GM23248 (cell line): ENCODE data around the gene SEMA5A.

Experiments used
- EZH2 ChIP-seq: fragments of 200-600 bp; sonication (generic); IDR thresholded peaks from 2 replicates; pipeline ENCODE4 v1.6.1; 2018; ENCODE audit warnings: antibody characterized with exemption, mild to moderate bottlenecking; ENCODE audit not compliant: insufficient read depth, poor library complexity, severe bottlenecking
- EZH2phosphoT487 ChIP-seq: fragments of 200-600 bp; sonication (generic); IDR thresholded peaks from 2 replicates; pipeline ENCODE4 v1.6.1; 2018; ENCODE audit warnings: antibody characterized with exemption, moderate library complexity, mild to moderate bottlenecking, low read depth; ENCODE audit not compliant: insufficient read depth

DNA sequence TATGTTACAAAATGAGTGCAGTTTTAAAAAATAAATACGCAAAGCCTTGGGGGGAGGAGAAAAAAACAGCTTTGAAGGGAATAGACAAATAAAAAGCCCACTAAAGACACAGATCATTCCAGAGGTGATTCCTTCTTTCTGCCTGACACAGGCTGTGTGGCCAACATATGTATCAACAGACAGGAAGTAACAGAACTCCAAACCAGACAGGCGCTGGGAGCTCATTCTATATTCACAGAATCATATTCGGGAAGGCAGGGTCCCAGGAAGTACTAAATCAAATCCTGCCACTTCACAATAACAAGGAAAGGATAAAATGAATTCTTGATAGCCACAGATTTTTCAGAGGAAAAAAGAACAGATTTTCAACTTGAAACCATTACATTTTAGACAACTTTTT is 62.1 kb downstream of the SEMA5A start:
- TF ChIP-seq EZH2phosphoT487 (no peak), EZH2 (no peak)
